Heart right ventricle (tissue), 12 donors: Measurements from ENCODE around the gene TNFSF15. TPM values are rescaled to one million over a fixed set of nuclear protein-coding genes. Genes with fewer than 3 reads are reported as not detected.

ENCODE experiments used
- polyA plus RNA-seq, 2 donors: library from polyadenylated mRNA; stranded (reverse); fragments of 200-250 nt; gene quantifications; one replicate each; pipeline ENCODE4 v1.2.3, GENCODE V29; 2013
- total RNA-seq, 10 donors: library from RNA; stranded (reverse); fragmentation: NEBNext Ultra II Directional in 3 of 10; extraction: Animal tissue kit (Norgen Biotek cat#: 25700) in 3 of 10; gene quantifications; one replicate each; pipeline versions ENCODE4 v1.2.1 to v1.2.4, GENCODE V29; 2021 to 2023
- donor health status: ischemic (EF 13 %, LVEDD 7.1; RV severe dilation, severe dysfunction).
- donor health status: healthy with polysubstance abuse.
- donor health status: DM: no; HTN: yes; CAD: no.
- donor health status: DM: no; HTN: no; CAD: no.
- donor health status: ischemic (EF 25% LVEDD 6.9; RV normal size, moderate dysfunction).
- donor health status: ischemic (EF 25% LVEDD 5.7; RV mildly dilated, moderate dysfunction).
- donor health status: healthy.
- donor health status: nonischemic (EF 11% LVEDD 7.7; RV severe dilation, severe dysfunction).
- donor health status: DM: yes; HTN: yes; CAD: no.
- donor health status: PGD.
- donor health status: ischemic (EF 29% LVEDD 5.4; RV normal size, mild dysfunction).
- donor health status: nonischemic (EF 23%, LVEDD 6.1; RV moderate dilation, normal function).

The TNFSF15 gene
- total and polyA plus RNA-seq, 12 donors = 0.01 to 0.62 (median 0.05) TPM; not detected in 5

Other genes with a start within 250 kb of the TNFSF15 start
- gene ATP6V1G1, start 218.3 kb downstream of the TNFSF15 start, total RNA-seq = 10 to 100 TPM; 53.1 to 80.3 (median 64.5) TPM
- gene ATP6V1G1, start 218.3 kb downstream of the TNFSF15 start, polyA plus RNA-seq = 100 to 1,000 TPM in 1 of 2 donors, 10 to 100 TPM in 1; 65.7 to 115 TPM
- 1 to 10 TPM; 2.4 to 5.6 (median 3.7) TPM for gene TMEM268, start 194.7 kb downstream of the TNFSF15 start, total RNA-seq
- 1 to 10 TPM; 1.0 to 1.4 TPM for gene TMEM268, start 194.7 kb downstream of the TNFSF15 start, polyA plus RNA-seq
- gene TEX53, start 148.2 kb downstream of the TNFSF15 start, total RNA-seq = not detected
- gene TEX53, start 148.2 kb downstream of the TNFSF15 start, polyA plus RNA-seq = not detected
- gene TEX48, start 123.8 kb downstream of the TNFSF15 start, total RNA-seq = not detected
- not detected for gene TEX48, start 123.8 kb downstream of the TNFSF15 start, polyA plus RNA-seq
- 1 to 10 TPM in 3 of 10 donors, under 1 TPM in 7; 0.11 to 2.3 (median 0.72) TPM for gene TNFSF8, start 124.6 kb upstream of the TNFSF15 start, total RNA-seq
- under 1 TPM; 0.38 to 0.51 TPM for gene TNFSF8, start 124.6 kb upstream of the TNFSF15 start, polyA plus RNA-seq